TTC549 (cell line): ENCODE results near the gene PBX1.

Source experiments
- FAIRE-seq: peaks from 2 replicates; lab custom pipeline; 2012; peaks lifted over from hg19 to GRCh38; lab: Jason Lieb, UNC

PBX1 gene

DNA sequence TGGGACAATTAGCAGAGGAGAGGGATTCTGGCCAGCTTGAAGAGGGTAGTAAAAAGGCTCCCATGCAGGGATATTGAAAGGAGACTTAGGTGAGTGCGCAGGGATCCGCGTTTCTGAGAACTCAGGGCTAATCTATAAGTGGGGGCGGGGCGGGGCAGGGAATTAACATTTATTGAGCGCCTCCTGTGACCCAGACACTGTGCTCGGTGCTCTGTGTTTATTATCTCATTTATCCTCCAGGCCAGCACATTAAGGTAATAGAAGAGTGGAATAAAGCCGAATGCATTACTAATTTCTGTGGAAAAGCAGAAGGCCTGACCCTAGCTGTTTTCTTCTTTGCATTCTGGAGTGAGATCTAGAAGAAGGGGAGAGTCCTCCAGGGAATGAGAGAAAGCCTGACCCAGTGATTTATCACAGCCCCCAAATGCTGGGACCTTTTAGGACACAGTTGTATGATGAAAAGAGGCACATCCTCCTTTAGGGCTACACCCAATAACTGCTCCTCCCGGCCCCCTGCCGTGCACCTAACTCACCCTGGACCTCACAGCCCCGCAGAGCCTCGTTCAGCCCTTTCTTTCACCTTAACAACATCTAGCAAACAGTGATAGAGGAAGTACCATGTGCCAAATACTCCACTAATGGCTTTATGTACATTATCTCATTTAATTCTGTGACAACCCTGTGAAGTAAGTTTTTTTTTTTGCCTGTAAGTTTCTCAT is 317.6 kb downstream of the PBX1 start:
- FAIRE-seq = no peak

DNA sequence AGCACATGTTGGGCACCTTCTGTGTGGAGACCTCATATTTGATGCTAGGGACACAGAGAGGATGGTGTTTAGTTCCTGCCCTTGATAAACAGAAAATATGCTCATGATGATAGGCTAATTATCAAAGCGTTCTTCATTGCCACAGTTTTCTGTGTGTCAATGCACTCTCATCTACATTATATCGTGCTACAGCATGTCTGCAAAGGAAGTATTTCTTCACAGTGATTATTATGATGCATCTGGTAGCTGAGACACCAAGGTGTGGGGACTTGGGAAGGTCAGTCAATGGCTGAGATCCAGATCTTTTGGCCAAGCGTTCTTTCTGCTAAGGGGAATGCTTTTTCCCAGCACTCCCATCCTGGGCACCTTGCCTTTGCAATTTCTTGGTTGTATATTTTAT is 321.2 kb downstream of the PBX1 start:
- FAIRE-seq = no peak

DNA sequence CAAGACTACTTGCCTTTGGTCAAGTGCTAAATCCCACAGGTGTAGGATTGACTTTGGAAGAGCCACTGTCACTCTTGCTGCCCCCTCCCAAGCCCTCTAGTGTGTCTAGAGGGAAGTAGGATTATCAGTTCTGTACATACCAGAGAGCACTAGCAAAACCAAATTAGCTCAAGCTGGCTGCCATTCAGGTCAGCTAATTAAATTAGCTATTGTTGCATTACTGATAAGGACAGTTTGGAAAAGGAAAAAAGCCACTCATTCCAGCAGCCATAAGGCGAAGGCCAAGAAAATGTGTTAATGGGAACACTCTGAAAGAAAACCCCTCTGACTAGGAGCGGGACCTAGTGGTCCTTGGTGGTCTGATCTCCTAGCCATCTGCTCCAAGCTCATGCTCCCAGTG is 321.7 kb downstream of the PBX1 start:
- FAIRE-seq = no peak

DNA sequence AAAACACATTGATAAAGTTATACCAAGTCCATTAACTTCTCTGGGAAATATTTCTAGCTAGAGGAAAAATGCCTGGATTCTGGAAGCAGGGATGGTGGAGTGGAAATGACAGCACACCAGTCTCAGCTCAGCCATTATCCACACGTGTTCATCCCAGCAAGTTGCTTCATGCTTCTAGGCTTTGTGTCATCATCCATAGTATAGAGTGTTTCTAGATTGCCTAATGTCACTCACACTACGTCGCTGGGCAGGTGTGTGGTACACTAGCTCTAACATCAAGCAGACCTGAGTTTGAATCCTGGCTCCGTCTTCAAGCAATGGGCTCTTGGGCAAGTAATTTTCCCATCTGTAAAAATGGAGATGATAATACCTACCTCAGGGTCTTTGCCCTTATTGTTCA is 326.3 kb downstream of the PBX1 start:
- no peak for FAIRE-seq

DNA sequence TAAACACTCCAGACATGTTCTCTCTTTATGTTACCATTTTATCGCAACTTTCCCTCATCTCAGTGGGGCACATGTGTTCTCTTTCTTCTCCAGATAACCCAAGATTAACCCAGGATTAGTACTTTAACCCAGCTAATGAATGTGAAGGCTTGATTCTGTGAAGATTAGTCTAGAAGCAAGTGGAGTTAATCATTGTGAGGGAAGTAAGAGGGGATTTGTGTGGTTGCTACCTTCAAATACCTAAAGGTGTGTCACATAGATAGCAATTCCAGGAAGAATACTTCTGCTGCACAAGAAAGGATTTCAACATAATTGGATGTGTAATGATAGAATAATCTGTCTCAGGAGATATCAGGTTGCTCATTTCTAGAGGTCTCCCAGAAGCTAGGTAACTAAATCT is 327.1 kb downstream of the PBX1 start:
- no peak for FAIRE-seq

DNA sequence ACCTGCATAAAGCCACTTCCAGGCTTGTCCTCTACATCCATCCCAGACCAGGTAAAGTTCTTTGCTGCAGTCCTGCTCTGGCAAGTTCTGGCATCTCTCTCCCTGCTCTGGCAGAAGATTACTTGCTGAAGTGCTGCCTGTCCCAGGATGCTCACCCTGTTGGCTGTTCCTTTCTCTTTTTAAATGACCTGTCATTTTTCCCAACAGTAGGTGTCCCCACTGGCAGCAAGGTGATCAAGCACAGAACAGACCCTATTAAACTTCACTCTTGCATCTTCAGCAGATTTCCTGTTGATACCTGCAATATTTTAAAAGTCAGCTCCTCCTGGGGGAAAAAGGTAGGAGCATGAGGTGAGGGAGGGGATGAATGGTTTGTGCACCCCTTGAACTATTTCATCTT is 332.6 kb downstream of the PBX1 start:
- FAIRE-seq = no peak

DNA sequence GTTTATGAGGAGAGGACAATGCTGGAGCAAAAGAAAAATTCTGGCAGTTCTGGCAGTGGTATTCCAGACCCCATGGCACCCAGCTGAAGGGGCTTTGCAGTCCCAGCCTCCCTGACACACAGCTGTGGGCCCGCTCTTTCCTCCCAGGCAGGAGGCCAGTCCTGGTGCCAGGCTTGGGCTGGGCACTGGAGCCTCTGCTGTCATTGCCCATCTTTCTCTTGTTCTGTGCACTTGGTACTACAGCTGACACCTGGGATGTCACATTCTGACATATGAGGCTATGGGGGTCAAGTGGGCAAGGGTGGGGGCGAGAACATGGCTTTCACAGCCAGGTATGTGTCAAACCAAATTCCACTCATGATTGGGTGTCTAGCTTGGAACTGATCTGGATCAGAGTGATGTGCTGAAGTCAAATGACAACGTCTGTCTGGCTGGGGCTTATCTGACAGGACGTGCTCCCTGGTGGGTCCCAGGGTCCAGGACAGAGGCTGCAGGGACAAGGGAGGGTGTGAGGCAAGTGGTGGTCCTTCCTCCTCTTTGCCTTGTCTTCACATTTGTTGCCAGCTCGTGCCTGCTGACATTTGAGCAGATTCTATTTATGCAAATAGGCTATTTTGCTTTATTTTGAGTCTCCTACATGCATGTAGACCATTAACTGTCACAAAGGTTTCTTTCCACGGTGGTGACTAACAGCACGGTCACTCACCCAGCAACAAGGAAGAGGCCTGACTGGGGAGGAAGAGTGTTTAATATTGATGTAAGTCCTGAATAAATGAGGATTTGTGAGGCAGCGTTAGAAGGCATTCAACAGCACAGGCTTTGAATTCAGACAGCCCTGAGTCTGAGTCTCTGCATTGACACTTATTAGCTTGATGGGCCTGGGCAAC is 336.3 kb downstream of the PBX1 start:
- FAIRE-seq = no peak

DNA sequence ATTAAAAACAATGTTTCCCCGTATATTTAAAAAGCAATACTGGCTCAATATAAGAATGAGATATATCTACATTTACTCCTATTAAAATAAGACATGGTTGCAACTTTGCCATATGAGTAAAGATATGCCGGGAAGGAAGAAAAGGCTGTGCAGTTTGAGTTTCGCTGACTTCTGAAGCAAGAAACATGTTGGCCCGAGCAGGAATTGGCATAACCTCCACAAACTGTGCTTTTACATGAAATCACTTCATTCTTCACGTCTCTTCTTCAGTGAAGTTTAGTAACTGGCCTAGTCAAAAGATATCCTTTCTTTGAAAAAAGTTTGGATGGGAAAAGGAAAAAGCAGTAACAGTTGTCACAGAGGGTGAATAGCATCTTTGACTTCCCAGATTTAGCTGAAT is 342.0 kb downstream of the PBX1 start:
- no peak for FAIRE-seq
